ENCODE measurements around the gene KATNB1. TPM values are rescaled to one million over a fixed set of nuclear protein-coding genes. Genes with fewer than 3 reads are reported as not detected.

The KATNB1 gene
- polyA plus RNA-seq, 2 of the 4 experiments (the other 2 are of a cell fraction): 21.0 to 21.1 TPM

DNA sequence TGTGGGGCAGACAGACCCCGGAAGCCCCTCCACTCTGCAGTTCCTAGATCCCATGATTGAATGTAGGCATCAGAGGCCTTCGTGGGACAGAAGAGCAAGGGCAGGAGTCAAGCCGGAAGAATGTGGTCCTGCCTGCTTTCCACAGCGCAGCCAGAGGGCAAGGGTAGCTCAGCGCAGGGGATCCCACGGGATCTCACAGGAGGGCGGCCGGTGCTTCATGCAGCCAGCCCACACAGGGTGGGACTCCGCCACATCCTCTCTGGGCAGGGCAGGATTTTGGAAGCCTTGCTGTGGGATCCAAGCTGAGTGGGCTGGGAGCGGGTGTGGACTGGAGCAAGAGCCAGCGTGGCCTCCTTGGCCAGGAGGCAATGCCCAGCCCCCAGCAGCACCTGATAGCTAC is 13.0 kb downstream of the KATNB1 start (continued):
- no peak for TF ChIP-seq KDM5A (IDR thresholded peaks at IDR 0.05)

DNA sequence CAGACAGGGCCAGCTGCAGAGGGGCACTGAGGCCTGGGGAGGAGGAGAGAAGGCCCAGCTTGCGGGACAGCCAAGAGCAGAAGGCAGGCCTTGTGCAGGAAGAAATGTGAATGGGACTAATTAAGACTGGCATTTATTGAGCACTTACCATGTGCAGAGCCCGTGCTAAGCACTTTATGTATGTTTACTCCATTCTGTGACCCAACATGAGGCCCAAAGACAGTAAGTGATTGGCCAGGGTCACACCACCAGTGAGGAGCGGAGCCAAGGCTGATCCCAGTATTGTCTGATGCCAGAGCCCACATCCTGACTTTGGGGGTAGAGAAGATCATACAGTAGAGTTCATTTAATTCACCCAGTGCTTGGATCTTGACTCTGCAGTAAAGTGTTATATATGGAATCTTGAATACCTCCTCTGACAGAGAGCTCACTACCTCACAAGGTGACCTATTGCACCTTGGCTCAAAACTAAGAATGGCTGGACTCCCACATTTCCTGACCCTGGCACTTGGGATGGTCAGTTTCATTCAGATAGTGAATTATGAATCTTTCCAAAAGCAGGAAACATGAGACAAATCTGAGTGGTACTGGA is 13.6 kb downstream of the KATNB1 start:
- POLR2A ChIA-PET: no interaction called here
- H3K4me3 ChIP-seq: no peak overlapping the region
- no peak for DNase-seq (ENCODE audit: low read depth in 1 of 2, low spot score in 1 of 2)
- H3K4me2 ChIP-seq: no peak overlapping the region
- no peak for ATAC-seq
- no peaks in the 10 kb centered on the region; the same call in 2 of the 3 replicates for H3K4me1 ChIP-seq
- no peak for FAIRE-seq
- TF ChIP-seq HEYL (CRISPR knock-in tag; IDR thresholded peaks at IDR 0.05): no peak
- no peak for TF ChIP-seq ZSCAN20 (CRISPR knock-in tag; IDR thresholded peaks at IDR 0.05)
- TF ChIP-seq FOSL2 (IDR thresholded peaks at IDR 0.05): no peak
- TF ChIP-seq FOSL2 (CRISPR knock-in tag; IDR thresholded peaks at IDR 0.05): no peak
- TF ChIP-seq MAZ (IDR thresholded peaks at IDR 0.05; ENCODE audit: borderline replicate concordance, low read depth, low read length): no peak
- TF ChIP-seq, protein P1, sequence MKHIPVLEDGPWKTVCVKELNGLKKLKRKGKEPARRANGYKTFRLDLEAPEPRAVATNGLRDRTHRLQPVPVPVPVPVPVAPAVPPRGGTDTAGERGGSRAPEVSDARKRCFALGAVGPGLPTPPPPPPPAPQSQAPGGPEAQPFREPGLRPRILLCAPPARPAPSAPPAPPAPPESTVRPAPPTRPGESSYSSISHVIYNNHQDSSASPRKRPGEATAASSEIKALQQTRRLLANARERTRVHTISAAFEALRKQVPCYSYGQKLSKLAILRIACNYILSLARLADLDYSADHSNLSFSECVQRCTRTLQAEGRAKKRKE (CRISPR knock-in tag; IDR thresholded peaks at IDR 0.05; ENCODE audit: low read depth): no peak
- no peak for TF ChIP-seq HOXB13 (CRISPR knock-in tag; IDR thresholded peaks at IDR 0.05; ENCODE audit: low read depth)
- no peak for TF ChIP-seq POLR2A (IDR thresholded peaks at IDR 0.05; ENCODE audit: low read length)
- TF ChIP-seq ZFP36 (IDR thresholded peaks at IDR 0.05; ENCODE audit: borderline replicate concordance, partially characterized antibody): peak; percentile 66
- H3K27ac ChIP-seq: no peak overlapping the region
- H3K9me3 ChIP-seq: no peaks in the 10 kb centered on the region
- CTCF ChIA-PET: interaction anchor here (0.9 to 2.8 kb wide), 6 partner anchors 8 to 173 kb away, joined by 4 to 26 read pairs (median 8); no protein-coding TSS in a partner anchor
- 91% methylated on average over 3 of the region's 3 CpGs for WGBS (ENCODE audit: missing lambda C conversion rate)

DNA sequence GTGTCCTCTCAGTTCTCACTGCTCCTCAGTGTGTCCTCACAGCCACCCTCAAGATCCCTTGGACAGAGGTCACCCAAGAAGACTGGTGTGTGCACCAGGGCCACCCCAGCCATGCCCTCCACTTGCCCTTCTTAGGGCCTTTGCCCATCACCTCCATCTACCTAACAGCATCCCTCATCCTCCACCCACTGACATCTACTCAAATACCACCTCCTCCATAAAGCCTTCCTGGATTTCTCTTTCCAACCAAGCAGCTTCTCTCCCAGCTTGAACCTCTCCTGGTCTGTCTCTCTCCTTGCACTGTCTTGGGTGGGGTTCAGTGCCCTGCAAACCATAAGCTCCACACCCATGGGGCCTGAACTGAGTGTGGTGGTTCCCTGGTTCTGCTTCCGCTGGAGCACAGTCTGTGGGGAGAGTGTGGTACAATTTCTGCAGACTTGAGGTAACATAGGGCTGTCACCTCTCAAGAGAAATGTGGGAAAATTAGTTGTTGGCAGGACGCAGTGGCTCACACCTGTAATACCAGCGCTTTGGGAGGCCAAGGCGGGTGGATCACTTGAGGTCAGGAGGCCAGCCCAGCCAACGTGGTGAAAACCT is 14.4 kb downstream of the KATNB1 start:
- POLR2A ChIA-PET: no interaction called here
- CTCF ChIA-PET: interaction anchor here (0.9 to 2.8 kb wide), 4 partner anchors 113 to 267 kb away, joined by 3 to 13 read pairs (median 4); no protein-coding TSS in a partner anchor
- TF ChIP-seq SMC3 (IDR thresholded peaks at IDR 0.05) (no peak), ZFP36 (IDR thresholded peaks at IDR 0.05; ENCODE audit: borderline replicate concordance, partially characterized antibody) (peak; percentile 87)
- Histone ChIP-seq H3K4me2 (no peak overlapping the region), H3K27ac (no peak overlapping the region), H3K4me1 (peaks cover 8% of the 10 kb centered on the region), H3K4me3 (no peak overlapping the region), H3K9me3 (no peaks in the 10 kb centered on the region)
- DNase-seq (ENCODE audit: low read depth in 1 of 2, low spot score in 1 of 2) (no peak), ATAC-seq (no peak), FAIRE-seq (no peak)
- WGBS (ENCODE audit: missing lambda C conversion rate): 89% methylated on average over 5 of the region's 5 CpGs

DNA sequence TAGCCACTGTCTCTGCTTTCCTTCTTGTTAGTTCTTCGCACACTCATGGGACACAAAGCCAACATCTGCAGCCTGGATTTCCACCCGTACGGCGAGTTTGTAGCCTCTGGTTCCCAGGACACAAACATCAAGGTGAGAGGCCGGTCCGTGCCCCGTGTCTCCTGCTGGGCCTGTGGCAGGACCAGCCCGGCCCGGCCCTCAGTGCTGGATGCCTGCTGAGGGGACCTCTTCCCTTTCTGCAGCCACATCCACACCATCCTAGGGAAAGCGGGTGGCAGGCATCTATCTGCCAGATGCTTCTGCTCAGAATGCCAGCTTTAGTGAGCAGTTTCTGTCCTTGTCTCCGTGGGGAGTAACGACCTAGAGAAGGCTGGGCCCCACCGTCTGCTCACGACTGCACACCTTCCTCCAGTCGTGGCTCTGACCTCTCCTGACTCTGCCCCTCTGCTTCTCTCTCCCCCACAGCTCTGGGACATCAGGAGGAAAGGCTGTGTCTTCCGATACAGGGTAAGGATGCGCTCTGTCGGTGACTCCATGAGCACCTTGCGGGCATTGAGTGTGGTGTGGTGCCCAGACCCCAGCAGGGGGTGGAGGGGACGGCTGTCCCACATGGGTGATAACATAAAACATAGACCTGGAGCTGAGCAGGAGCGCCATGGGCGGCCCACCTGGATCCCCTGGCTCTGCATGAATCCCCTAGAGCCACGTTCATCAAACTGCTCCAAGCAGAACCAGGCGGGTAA is 15.4 kb downstream of the KATNB1 start:
- no peak for ATAC-seq
- ChIA-PET POLR2A (no interaction called here), CTCF (interaction anchor here (0.9 to 2.3 kb wide), 7 partner anchors 10 to 268 kb away, joined by 3 to 14 read pairs (median 5); no protein-coding TSS in a partner anchor)
- no peak overlapping the region for H3K4me3 ChIP-seq
- no peak for DNase-seq (ENCODE audit: low read depth in 1 of 2, low spot score in 1 of 2)
- H3K4me2 ChIP-seq: no peak overlapping the region
- no peaks in the 10 kb centered on the region for H3K9me3 ChIP-seq
- no peak overlapping the region for H3K27ac ChIP-seq
- no peak for TF ChIP-seq RFX5 (IDR thresholded peaks at IDR 0.05)
- TF ChIP-seq NFE2L2 (conservative IDR thresholded peaks at IDR 0.05; ENCODE audit: low read length): no peak
- TF ChIP-seq TFCP2L1 (CRISPR knock-in tag; IDR thresholded peaks at IDR 0.05): no peak
- no peak for TF ChIP-seq POLR2AphosphoS2 (conservative IDR thresholded peaks at IDR 0.05; ENCODE audit: low read length)
- TF ChIP-seq MAZ (IDR thresholded peaks at IDR 0.05; ENCODE audit: borderline replicate concordance, low read depth, low read length): no peak
- TF ChIP-seq MYC (IDR thresholded peaks at IDR 0.05; ENCODE audit: borderline replicate concordance, low read length): no peak
- no peak for TF ChIP-seq ZC3H11A (IDR thresholded peaks at IDR 0.05)
- no peak for TF ChIP-seq HOXB13 (CRISPR knock-in tag; IDR thresholded peaks at IDR 0.05; ENCODE audit: low read depth)
- TF ChIP-seq FOSB (CRISPR knock-in tag; IDR thresholded peaks at IDR 0.05): no peak
- no peak for TF ChIP-seq SREBF2 (IDR thresholded peaks at IDR 0.05)
- no peak for TF ChIP-seq HOXA7 (CRISPR knock-in tag; IDR thresholded peaks at IDR 0.05)
- no peak for TF ChIP-seq ZFP36 (IDR thresholded peaks at IDR 0.05; ENCODE audit: borderline replicate concordance, partially characterized antibody)
- TF ChIP-seq, protein P2, sequence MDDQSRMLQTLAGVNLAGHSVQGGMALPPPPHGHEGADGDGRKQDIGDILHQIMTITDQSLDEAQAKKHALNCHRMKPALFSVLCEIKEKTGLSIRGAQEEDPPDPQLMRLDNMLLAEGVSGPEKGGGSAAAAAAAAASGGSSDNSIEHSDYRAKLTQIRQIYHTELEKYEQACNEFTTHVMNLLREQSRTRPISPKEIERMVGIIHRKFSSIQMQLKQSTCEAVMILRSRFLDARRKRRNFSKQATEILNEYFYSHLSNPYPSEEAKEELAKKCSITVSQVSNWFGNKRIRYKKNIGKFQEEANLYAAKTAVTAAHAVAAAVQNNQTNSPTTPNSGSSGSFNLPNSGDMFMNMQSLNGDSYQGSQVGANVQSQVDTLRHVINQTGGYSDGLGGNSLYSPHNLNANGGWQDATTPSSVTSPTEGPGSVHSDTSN (IDR thresholded peaks at IDR 0.05): no peak
- TF ChIP-seq CHD4 (IDR thresholded peaks at IDR 0.05; ENCODE audit: borderline replicate concordance): no peak
- TF ChIP-seq EHF (CRISPR knock-in tag; IDR thresholded peaks at IDR 0.05): no peak
- TF ChIP-seq FOSL2 (IDR thresholded peaks at IDR 0.05): no peak
- no peak for TF ChIP-seq FOSL2 (CRISPR knock-in tag; IDR thresholded peaks at IDR 0.05)
- no peak for TF ChIP-seq BHLHE40 (IDR thresholded peaks at IDR 0.05; ENCODE audit: low read depth, low read length)
- no peak for TF ChIP-seq RNF2 (IDR thresholded peaks at IDR 0.05; ENCODE audit: borderline replicate concordance, low read depth)
- TF ChIP-seq HDAC2 (IDR thresholded peaks at IDR 0.05): no peak
- TF ChIP-seq, protein P3, sequence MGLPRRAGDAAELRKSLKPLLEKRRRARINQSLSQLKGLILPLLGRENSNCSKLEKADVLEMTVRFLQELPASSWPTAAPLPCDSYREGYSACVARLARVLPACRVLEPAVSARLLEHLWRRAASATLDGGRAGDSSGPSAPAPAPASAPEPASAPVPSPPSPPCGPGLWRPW (IDR thresholded peaks at IDR 0.05): no peak
- peaks cover 16% of the 10 kb centered on the region for H3K4me1 ChIP-seq
- FAIRE-seq: no peak
- WGBS (ENCODE audit: missing lambda C conversion rate): 89% methylated on average over 24 of the region's 24 CpGs

Data from A549 (cell line).